GM10248 (cell line): Measurements from ENCODE around the gene ARHGAP26.

Source experiments
- CTCF ChIA-PET: fragments of 300-600 bp; sonication (Branson Sonifier 250); formaldehyde crosslinking; extraction: SDS; loops from one replicate; lab custom pipeline; 2021; ENCODE audit warnings: antibody characterized with exemption; lab: Yijun Ruan, JAX
- POLR2A ChIA-PET: fragments of 350-650 bp; sonication (Branson Sonifier 250); formaldehyde crosslinking; extraction: SDS; loops from one replicate; lab custom pipeline; 2020; ENCODE audit warnings: antibody characterized with exemption; lab: Yijun Ruan, JAX
- DNase-seq: peaks from one replicate; pipeline ENCODE4 v3.0.0; 2012; ENCODE audit errors: extremely low spot score
- CTCF ChIP-seq: IDR thresholded peaks from 2 replicates; pipeline ENCODE4 v1.5.1; 2012; ENCODE audit warnings: mild to moderate bottlenecking, low read depth; ENCODE audit errors: extremely low read depth, missing control alignments, control extremely low read depth

The ARHGAP26 gene

GRCh38 chr5:142823806-142824205, 53.6 kb downstream of the ARHGAP26 start:
- ChIA-PET POLR2A (no interaction called here), CTCF (interaction anchor here (0.7 to 2.4 kb wide), 7 partner anchors 10 to 513 kb away, joined by 3 to 5 read pairs (median 4); no protein-coding TSS in a partner anchor)
- no peak for TF ChIP-seq CTCF
- no peak for DNase-seq

- TF ChIP-seq CTCF = no peak
- ChIA-PET POLR2A (no interaction called here), CTCF (interaction anchor here (0.7 to 2.4 kb wide), 7 partner anchors 10 to 514 kb away, joined by 3 to 5 read pairs (median 4); no protein-coding TSS in a partner anchor)
- DNase-seq = no peak
These were observed 54.2 kb downstream of the ARHGAP26 start for GRCh38 chr5:142824391-142824790.

DNA sequence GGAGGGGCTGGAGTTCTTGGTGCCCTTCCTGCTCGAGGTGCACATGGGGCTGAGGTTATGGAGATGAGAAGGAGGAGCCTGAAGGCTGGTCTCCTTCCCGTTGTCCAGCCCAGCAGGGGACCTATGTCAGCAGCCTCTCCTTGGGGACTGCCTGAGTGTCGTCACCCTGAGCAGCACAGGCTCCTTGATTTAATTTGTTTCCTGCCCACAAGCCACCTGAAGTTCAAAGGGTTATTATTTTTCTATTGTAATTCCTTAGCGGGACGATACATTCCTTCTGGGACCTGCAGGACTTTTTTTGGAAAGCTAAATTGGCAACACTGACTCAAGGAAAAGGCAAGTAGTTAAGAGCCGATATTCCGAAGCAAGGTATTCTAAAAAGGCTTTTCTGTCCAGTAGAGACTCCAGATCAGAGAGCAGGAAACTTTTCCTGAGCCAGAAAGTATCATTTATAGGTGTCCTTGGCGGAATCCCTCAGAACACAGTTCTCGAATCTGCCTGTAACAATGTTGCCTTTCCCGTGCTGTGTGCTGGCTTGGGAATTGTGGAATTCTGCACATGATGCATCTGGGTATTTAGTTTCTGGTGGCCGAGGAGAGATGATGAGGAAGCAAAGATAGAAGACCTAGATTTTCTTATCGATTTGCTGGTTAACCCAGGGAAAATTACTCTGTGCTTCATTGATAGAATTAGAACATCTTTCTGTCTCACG, 55.4 kb downstream of the ARHGAP26 start:
- ChIA-PET POLR2A (no interaction called here), CTCF (interaction anchor here (2.4 kb wide), 1 partner anchor 17 kb away, joined by 5 read pairs; no protein-coding TSS in a partner anchor)
- no peak for TF ChIP-seq CTCF
- no peak for DNase-seq

- CTCF ChIA-PET = interaction anchor here (2.4 kb wide), 1 partner anchor 17 kb away, joined by 5 read pairs; no protein-coding TSS in a partner anchor
These were observed 55.9 kb downstream of the ARHGAP26 start for GRCh38 chr5:142826093-142826492.

GRCh38 chr5:142826741-142827492, 56.7 kb downstream of the ARHGAP26 start:
- CTCF ChIA-PET = no interaction called here
- no peak for TF ChIP-seq CTCF
- POLR2A ChIA-PET = interaction anchor here (0.6 kb wide), 1 partner anchor 577 kb away, joined by 3 read pairs; no protein-coding TSS in a partner anchor
- no peak for DNase-seq

More at GRCh38 chr5:142826093-142826492, 55.9 kb downstream of the ARHGAP26 start:
- TF ChIP-seq CTCF = no peak
- POLR2A ChIA-PET = no interaction called here
- DNase-seq = no peak

DNA sequence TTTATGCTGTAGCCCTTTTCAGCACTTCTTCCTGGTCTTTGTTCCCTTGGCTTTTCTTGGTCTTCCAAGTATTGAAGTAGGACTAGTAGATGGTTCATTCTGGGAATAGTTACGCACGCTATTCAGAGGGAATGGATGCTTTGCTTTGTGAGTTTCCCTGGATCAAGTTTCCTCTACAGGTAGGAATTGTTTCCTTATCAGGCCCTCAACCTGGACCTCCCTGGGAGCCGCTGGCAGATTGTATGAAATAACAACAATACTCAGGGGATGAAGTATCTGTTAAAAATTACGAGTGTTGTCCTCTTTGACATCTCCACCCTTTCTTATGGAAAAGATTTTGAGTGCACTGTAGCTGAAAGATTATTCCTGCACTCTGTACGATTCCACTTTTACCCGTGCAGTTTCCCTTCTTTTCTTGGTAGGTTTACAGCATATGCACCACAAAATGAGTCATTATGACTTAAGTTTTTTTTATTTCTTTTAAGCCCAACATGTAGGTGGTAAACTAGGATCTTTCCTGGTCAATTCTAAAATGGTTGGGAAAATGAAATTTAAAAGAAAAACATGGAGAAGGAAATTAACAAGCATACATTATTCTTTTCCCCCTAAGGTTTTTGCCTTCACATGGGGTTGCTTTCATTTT, 57.9 kb downstream of the ARHGAP26 start:
- no peak for DNase-seq
- TF ChIP-seq CTCF = no peak
- ChIA-PET CTCF (interaction anchor here (0.7 kb wide), 1 partner anchor 17 kb away, joined by 3 read pairs; no protein-coding TSS in a partner anchor), POLR2A (no interaction called here)
